Testis (tissue), 2 donors: Measurements from ENCODE around the gene CPLX4.

ENCODE experiments used
- CTCF ChIP-seq, 3 experiments: fragments of 450-650 bp in 2 of 3; fragments of 200-600 bp in 1 of 3; sonication (generic) in 1 of 3; IDR thresholded peaks; one replicate each; pipeline ENCODE4 v1.5.1; 2016 to 2019; ENCODE audit warnings: antibody characterized with exemption in 3 of 3, mild to moderate bottlenecking in 2 of 3, moderate library complexity in 1 of 3
- POLR2A ChIP-seq: fragments of 450-650 bp; IDR thresholded peaks from one replicate; pipeline ENCODE4 v1.6.1; 2017; ENCODE audit warnings: antibody characterized with exemption, mild to moderate bottlenecking, moderate library complexity

GRCh38 chr18:59308938-59309260, 9.6 kb downstream of the CPLX4 start:
- TF ChIP-seq CTCF (IDR thresholded peaks at IDR 0.05) (no peak), POLR2A (no peak)
